ENCODE data around the gene CFAP65.

GRCh38 chr2:218983934-218984238, 57.4 kb downstream of the CFAP65 start:
- TF ChIP-seq POLR2AphosphoS5 (IDR thresholded peaks at IDR 0.05; ENCODE audit: low read depth, low read length) (no peak), POLR2A (IDR thresholded peaks at IDR 0.05; ENCODE audit: low read depth, low read length) (no peak), POU2F2 (IDR thresholded peaks at IDR 0.05; ENCODE audit: low read depth, low read length) (no peak), PAX5 (IDR thresholded peaks at IDR 0.05; ENCODE audit: insufficient read depth, low read length, severe bottlenecking) (no peak), TAF1 (IDR thresholded peaks at IDR 0.05; ENCODE audit: low read depth, low read length) (no peak)
